Left lung (tissue), 10 donors: ENCODE measurements around the gene GSG1L2. TPM values are rescaled to one million over a fixed set of nuclear protein-coding genes. Genes with fewer than 3 reads are reported as not detected.

Experiments
- ATAC-seq: fragments of 200-7000 bp; cut with Tn5 transposase; one replicate; pipeline ENCODE4 v1.9.1; 2020; ENCODE audit warnings: moderate library complexity
- DNase-seq, 4 donors: peaks; one replicate each; pipeline ENCODE4 v3.0.0-alpha.2; 2013 to 2020
- H3K27ac ChIP-seq, 2 donors: fragments of 200-600 bp; sonication (generic) in 1 of 2; one replicate each; pipeline versions ENCODE4 v1.5.0 to v1.8.0; 2020 to 2021
- H3K27me3 ChIP-seq, 2 donors: fragments of 200-600 bp; sonication (generic) in 1 of 2; one replicate each; pipeline versions ENCODE4 v1.5.0 to v1.8.0; 2020 to 2021
- H3K36me3 ChIP-seq, 2 donors: fragments of 200-600 bp; sonication (generic) in 1 of 2; one replicate each; pipeline versions ENCODE4 v1.5.0 to v1.8.0; 2020 to 2021
- H3K4me1 ChIP-seq, 2 donors: fragments of 200-600 bp; one replicate each; pipeline ENCODE4 v1.8.0; 2021
- H3K4me3 ChIP-seq, 2 donors: fragments of 200-600 bp; sonication (generic) in 1 of 2; one replicate each; pipeline versions ENCODE4 v1.5.0 to v1.8.0; 2020 to 2021; ENCODE audit warnings: mild to moderate bottlenecking in 1 of 2
- H3K9me3 ChIP-seq, 2 donors: fragments of 200-600 bp; sonication (generic) in 1 of 2; one replicate each; pipeline versions ENCODE4 v1.5.0 to v1.8.0; 2020 to 2021
- CTCF ChIP-seq, 2 donors: fragments of 200-600 bp; sonication (generic) in 1 of 2; IDR thresholded peaks; one replicate each; pipeline versions ENCODE4 v1.5.0 to v1.8.0; 2021; ENCODE audit warnings: antibody characterized with exemption in 2 of 2
- intact Hi-C, 2 donors: fragments of 100-400 bp; cut with DNase I; formaldehyde crosslinking; loops; one replicate each; pipeline versions ENCODE4 v1.11.2 to v1.14.2; 2022
- polyA plus RNA-seq, 6 donors: library from polyadenylated mRNA; unstranded; fragments of 120-200 nt; gene quantifications; one replicate each; pipeline ENCODE4 v1.2.1, GENCODE V29; 2013; ENCODE audit not compliant: insufficient read length in 6 of 6
- total RNA-seq, 2 donors: library from RNA; stranded (reverse); fragmentation: NEBNext Ultra II Directional; extraction: Animal tissue kit (Norgen Biotek cat#: 25700); gene quantifications; one replicate each; pipeline ENCODE4 v1.2.1, GENCODE V29; 2021
- donor health status: DM: no; HTN: yes; CAD: no.
- donor health status: DM: no; HTN: no; CAD: no.

The GSG1L2 gene
- total and polyA plus RNA-seq, 8 donors: not detected

GRCh38 chr17:9839433-9839832, 17.6 kb upstream of the GSG1L2 start:
- ATAC-seq (no peak), DNase-seq (no peak)
- no peak overlapping the region for H3K4me3 ChIP-seq
- peaks cover 0 to 24% of the 10 kb centered on the region in 2 donors for H3K27me3 ChIP-seq
- intact Hi-C loops: no loop called here
- H3K9me3 ChIP-seq: no peaks in the 10 kb centered on the region
- no peak overlapping the region for H3K27ac ChIP-seq
- peaks cover 0 to 3% of the 10 kb centered on the region in 2 donors for H3K4me1 ChIP-seq
- no peak for TF ChIP-seq CTCF (IDR thresholded peaks at IDR 0.05)
- H3K36me3 ChIP-seq: no peaks in the 10 kb centered on the region

- no peak for TF ChIP-seq CTCF (IDR thresholded peaks at IDR 0.05)
- ATAC-seq (peak; percentile 58), DNase-seq (peak in 2 of 4 donors; percentile 67 to 79)
- H3K4me3 ChIP-seq: no peak overlapping the region
- H3K27me3 ChIP-seq: peaks cover 0 to 24% of the 10 kb centered on the region in 2 donors
- intact Hi-C loops: no loop called here
- no peaks in the 10 kb centered on the region for H3K9me3 ChIP-seq
- no peaks in the 10 kb centered on the region for H3K36me3 ChIP-seq
- H3K27ac ChIP-seq: no peak overlapping the region
- H3K4me1 ChIP-seq: peaks cover 0 to 3% of the 10 kb centered on the region in 2 donors
Measured at GRCh38 chr17:9837551-9838471, 15.9 kb upstream of the GSG1L2 start.

GRCh38 chr17:9833922-9834321, 12.0 kb upstream of the GSG1L2 start:
- Histone ChIP-seq H3K9me3 (no peaks in the 10 kb centered on the region), H3K27ac (no peak overlapping the region), H3K4me3 (no peak overlapping the region), H3K4me1 (no peaks in the 10 kb centered on the region), H3K36me3 (no peaks in the 10 kb centered on the region), H3K27me3 (peaks cover 0 to 28% of the 10 kb centered on the region in 2 donors)
- intact Hi-C loops: no loop called here
- no peak for TF ChIP-seq CTCF (IDR thresholded peaks at IDR 0.05)
- no peak for DNase-seq
- no peak for ATAC-seq

- intact Hi-C loops: no loop called here
- Histone ChIP-seq H3K36me3 (no peaks in the 10 kb centered on the region), H3K4me3 (no peak overlapping the region), H3K27me3 (peaks cover 0 to 20% of the 10 kb centered on the region in 2 donors), H3K4me1 (no peaks in the 10 kb centered on the region), H3K27ac (no peak overlapping the region), H3K9me3 (no peaks in the 10 kb centered on the region)
- ATAC-seq: no peak
- DNase-seq: no peak
- no peak for TF ChIP-seq CTCF (IDR thresholded peaks at IDR 0.05)
Measured at GRCh38 chr17:9830711-9831110, 8.8 kb upstream of the GSG1L2 start.

GRCh38 chr17:9829343-9829742, 7.5 kb upstream of the GSG1L2 start:
- no peaks in the 10 kb centered on the region for H3K4me1 ChIP-seq
- H3K27me3 ChIP-seq: peaks cover 0 to 32% of the 10 kb centered on the region in 2 donors
- H3K27ac ChIP-seq: no peak overlapping the region
- TF ChIP-seq CTCF (IDR thresholded peaks at IDR 0.05): no peak
- intact Hi-C loops: no loop called here
- H3K4me3 ChIP-seq: no peak overlapping the region
- no peaks in the 10 kb centered on the region for H3K36me3 ChIP-seq
- ATAC-seq (no peak), DNase-seq (no peak)
- H3K9me3 ChIP-seq: no peaks in the 10 kb centered on the region
